GM20431 (cell line): ENCODE data around the gene NOSTRIN.
"Not testable (repeated sequence)": the region's sequence is repeated elsewhere in the genome, so short reads cannot be mapped to it uniquely, and the experiment has no call there.

Source experiments
- in situ Hi-C: fragments of 300-500 bp; cut with MseI, MboI; formaldehyde crosslinking; loops from one replicate; pipeline ENCODE4 v1.15.0; 2020; ENCODE audit warnings: low sequenced_read_pairs; ENCODE audit not compliant: unreplicated experiment

Gene NOSTRIN

DNA sequence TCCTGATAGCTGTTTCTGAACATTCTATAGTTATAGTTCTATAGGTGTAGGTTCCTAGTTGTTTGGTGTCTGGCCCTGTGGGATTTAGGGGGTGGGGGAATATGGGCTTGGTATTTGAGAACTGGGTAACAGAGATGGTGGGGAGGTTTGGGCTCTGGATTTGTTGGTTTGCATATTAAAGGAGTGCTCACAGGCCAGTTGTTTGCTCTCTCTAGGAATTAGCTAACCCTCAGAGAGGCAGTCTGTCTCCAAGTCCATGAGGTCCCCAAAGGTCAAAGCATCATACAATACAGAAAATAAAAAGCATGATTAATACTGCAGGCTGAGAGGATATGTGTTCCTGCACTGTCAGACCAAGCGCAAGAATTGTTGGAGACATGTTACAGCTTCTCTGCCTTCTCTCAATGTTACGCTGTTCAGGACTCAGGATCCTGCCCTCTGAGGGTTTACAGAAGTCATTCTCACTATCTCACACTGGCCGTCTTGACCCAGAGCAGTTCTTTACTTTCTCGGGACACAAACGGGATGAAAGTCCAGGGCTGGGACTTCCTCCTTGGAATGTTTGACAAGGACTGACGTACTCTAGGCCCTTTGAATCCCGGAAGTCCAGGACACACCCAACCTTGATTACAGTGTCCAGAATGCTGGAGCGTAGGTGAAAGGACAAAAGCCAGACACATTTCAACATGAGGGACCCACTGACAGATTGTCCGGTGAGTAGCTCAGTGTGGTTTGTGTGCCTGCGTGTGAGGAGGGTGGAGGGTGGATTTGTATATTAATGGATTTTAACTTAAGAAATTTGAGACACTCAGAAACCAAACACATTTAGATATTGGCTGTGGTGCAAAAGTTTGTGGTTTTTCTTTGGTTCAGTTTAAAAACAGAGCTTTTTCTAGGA, at the start of gene NOSTRIN:
Gene NOSTRIN (plus strand): TSS at position 677 of the 898 bp plus-strand sequence. CDS start 10 bp downstream, at position 687.
- in situ Hi-C loops = no loop called here

- in situ Hi-C loops = no loop called here
Measured at GRCh38 chr2:168753765-168754329, 48.6 kb upstream of the NOSTRIN start.

DNA sequence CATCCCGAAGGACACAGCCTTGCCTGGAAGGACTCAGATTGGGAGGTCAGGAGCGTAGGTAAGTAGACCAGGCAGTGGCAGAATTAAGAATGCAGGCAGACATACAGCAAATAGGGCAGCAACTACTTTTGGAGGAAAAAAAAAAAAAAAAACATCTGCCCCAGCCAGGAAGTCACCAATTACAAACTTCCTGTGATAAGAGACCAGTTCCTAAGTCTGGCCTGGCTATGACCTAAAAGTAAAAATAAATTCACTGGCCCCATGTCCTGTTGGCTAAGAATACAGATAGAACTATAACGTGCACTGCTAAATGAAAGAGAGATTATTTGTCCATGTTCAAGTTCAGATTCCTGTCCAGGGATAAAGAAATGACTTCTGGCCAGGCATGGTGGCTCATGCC, 45.2 kb upstream of the NOSTRIN start:
- in situ Hi-C loops = no loop called here

- in situ Hi-C loops = no loop called here
Measured at GRCh38 chr2:168758970-168759820, 43.2 kb upstream of the NOSTRIN start.

DNA sequence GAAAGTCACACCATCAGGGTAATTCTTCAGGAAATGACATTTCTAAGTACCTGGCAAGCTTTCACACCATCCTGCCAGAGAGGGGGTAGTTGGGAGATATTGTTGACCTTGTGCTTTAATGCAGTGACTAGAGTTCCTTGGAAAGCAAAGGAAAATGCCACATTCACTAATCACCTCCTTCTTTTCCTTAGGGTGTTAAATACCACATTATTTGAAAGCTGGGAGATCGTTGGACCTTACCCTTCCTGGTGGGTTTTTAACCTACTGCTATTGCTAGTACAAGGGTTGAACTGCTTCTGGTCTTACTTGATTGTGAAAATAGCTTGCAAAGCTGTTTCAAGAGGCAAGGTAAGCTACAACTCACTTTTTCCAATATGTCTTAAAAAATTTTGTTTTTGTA, 37.0 kb upstream of the NOSTRIN start:
- in situ Hi-C loops = no loop called here

- in situ Hi-C loops = no loop called here
Measured at GRCh38 chr2:168766600-168766999, 35.8 kb upstream of the NOSTRIN start.

- in situ Hi-C loops = no loop called here
Measured at GRCh38 chr2:168767258-168767657, 35.2 kb upstream of the NOSTRIN start.

GRCh38 chr2:168768357-168768756, 34.1 kb upstream of the NOSTRIN start:
- in situ Hi-C loops = not testable (repeated sequence)

- in situ Hi-C loops = no loop called here
Measured at GRCh38 chr2:168770796-168771195, 31.6 kb upstream of the NOSTRIN start.

GRCh38 chr2:168772704-168773103, 29.7 kb upstream of the NOSTRIN start:
- in situ Hi-C loops = no loop called here

DNA sequence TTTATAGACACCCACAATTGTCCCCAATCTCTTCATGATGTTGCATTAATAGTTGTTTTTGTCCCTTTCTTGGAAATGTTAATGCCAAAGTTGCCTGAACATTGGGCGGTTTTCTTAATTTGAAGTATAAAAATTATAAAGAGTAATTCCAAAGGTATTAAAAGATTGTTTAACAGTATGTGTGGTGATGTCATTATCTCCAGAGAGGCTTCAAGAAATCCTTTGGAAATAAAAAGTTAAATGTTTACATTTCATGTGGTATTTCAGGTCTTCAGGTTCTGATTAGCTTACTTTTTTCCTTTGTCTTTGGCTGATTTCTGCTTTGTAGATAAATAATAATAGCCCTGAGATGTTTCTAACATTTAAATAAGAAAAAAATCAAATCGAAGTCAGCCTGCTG, 29.3 kb upstream of the NOSTRIN start:
- in situ Hi-C loops = no loop called here

DNA sequence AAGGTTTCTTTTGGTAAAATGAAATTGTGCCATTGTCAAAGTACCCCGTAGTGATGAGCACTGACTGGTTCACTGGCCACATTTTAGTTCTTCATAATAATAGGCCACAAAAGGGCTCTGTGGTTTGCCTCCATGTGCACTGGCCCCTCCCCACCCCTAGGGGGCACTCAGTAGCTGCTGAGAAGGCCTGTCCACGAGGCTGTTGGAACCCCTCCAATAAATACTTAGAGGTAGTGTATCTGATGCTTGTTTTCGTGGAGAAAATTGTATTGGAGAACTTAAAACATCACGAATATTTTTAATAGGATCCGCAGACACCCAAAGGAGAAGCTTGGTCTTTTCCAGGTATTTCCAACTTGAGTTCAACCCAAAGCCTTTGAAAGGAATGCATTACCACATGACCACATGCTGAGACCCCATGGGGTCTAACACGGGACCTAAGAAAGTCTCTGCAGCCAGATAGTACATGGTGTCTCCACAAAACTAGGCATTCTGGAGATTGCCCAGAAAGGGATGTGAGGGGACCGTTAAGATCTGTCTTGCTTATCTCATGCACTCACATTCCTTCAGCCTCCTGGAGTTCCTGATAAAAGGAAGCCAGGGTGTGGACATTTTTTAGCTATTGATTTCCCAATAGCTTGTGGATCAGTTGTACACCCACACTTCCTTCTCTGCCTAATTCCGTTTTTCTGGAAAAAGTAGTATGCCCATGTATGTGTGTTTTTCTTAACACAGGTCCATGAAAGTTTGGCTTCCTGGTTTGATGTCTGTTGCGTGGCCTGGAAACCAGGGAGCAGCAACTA, 28.5 kb upstream of the NOSTRIN start:
- in situ Hi-C loops = no loop called here

GRCh38 chr2:168775837-168776236, 26.6 kb upstream of the NOSTRIN start:
- in situ Hi-C loops = no loop called here

- in situ Hi-C loops = no loop called here
Measured at GRCh38 chr2:168780669-168781071, 21.8 kb upstream of the NOSTRIN start.

DNA sequence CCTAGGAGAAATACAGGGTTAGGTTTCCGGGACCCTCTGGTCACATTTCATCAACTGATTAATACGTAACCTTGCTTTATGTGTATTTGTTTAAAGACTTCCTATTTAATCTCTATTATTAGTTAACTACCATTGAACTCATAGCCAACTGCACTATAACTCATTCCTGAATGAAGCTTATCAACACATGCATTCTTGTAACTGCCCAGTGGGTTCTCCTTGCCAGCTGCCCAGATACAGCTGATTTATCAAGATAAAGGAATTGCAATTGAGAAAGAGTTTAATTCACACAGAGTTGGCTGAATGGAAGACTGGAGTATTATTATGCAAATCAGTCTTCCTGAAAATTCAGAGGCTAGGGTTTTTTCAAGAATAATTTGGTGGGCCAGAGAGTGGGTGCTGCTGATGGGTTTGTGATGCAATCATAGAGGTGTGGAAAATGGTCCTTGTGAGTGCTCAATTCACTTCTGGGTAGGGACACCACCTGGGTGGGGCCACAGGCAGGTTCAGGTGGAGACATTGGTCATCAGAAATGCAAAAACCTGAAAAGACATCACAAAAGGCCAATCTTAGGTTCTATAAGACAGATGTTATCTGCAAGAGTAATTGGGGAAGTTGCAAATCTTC, 21.1 kb upstream of the NOSTRIN start:
- in situ Hi-C loops = no loop called here

GRCh38 chr2:168782271-168782670, 20.2 kb upstream of the NOSTRIN start:
- in situ Hi-C loops = no loop called here

GRCh38 chr2:168784993-168785392, 17.4 kb upstream of the NOSTRIN start:
- in situ Hi-C loops = no loop called here

DNA sequence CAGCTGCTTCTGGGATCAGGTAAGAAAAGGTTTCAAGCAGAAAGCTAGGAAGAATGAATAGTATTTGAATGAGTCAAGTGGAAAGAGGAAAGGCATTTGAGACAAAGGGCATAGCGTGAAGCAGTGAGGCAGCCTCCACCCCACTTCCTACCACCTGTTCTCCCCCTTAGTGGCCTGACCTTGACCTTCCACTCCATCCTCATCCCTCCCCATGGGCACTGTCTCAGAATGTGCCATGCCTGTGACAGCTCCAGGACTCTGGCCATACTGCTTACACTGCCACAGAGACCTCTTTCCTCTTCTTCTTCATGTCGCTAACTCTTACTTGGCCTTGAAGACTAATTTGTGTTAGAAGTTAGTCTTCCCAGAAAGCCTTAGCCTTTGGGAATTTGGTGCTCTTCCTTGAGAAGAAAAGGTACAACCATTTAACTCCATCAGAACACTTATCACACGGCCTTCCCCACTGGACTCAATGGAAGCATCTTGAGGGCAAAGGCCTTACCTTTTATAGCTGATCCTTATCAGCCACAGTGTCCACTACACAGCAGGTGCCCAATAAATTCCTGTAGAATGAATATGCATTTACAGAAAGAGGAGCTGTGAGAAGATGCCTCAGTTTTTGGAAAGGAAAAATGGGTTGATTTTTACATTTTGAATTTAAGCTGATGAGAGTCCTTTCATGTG, 15.2 kb upstream of the NOSTRIN start:
- in situ Hi-C loops = no loop called here
